ENCODE data around the gene BANP.
"Not testable (repeated sequence)": the region's sequence is repeated elsewhere in the genome, so short reads cannot be mapped to it uniquely, and the experiment has no call there.

BANP gene

DNA sequence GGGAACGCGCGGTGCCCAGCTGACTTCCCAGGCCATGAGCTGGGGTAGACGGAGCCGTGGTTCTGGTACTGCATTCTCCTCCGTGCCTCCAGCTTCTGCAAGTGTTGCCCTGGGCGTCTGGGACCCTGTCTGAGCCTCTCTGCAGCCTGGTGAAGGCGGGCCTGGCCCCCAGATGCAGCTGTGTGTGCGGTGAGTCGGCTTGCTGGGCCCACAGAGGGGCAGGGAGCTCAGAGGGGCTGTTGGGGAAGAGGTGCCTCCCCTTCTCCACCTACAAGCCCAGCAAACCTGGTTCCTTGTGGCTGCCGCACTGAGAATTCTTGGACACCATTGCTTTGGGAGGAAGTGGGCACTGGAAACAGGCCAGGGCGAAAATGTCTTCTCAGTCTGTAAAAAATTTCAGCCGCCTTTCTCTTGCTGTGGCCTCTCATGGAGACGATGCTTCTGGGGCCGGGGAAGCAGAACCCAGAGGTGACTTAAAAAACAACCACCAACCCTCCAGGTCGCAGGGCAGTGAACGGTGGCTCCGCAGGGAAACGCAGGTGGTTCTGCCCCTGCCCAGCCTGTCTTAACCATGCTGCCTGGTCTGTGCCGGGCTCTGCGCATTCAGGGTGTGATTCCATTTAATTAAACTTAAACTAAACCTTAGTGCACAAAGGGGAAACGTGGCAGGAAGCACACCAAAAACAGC, 163.5 kb downstream of the BANP start:
- H3K4me3 ChIP-seq; H3K27me3 ChIP-seq (ENCODE audit: low read depth); H3K4me1 ChIP-seq; in situ Hi-C loops (cut with MboI; ENCODE audit: low sequenced_read_pairs); H3K36me3 ChIP-seq (replicated peaks); H3K9me3 ChIP-seq; DNase-seq (ENCODE audit: low spot score in 2 of 2): not testable (repeated sequence)

DNA sequence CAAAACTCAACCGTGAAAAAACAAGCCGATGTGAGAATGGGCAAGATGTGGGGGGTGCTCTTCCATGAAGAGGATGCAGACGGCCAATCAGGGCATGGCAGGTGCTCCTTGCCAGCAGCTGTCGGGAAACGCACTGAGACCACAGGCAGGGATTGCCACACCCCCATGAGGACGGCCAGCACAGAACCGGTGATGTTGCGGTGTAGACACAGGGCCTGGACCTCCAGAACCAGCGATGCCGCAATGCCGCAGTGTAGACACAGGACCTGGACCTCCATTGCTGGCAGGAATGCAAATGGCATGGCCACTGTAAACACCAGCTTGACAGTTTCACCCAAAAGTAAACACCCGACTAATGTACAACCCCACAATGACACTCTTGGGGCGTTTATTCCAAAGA, 164.9 kb downstream of the BANP start:
- Histone ChIP-seq H3K9me3 (no peaks in the 10 kb centered on the region), H3K36me3 (replicated peaks) (no peaks in the 10 kb centered on the region), H3K4me1 (no peaks in the 10 kb centered on the region), H3K27me3 (ENCODE audit: low read depth) (no peaks in the 10 kb centered on the region), H3K4me3 (no peak overlapping the region)
- no peak for DNase-seq (ENCODE audit: low spot score in 2 of 2)
- in situ Hi-C loops (cut with MboI; ENCODE audit: low sequenced_read_pairs) = no loop called here

DNA sequence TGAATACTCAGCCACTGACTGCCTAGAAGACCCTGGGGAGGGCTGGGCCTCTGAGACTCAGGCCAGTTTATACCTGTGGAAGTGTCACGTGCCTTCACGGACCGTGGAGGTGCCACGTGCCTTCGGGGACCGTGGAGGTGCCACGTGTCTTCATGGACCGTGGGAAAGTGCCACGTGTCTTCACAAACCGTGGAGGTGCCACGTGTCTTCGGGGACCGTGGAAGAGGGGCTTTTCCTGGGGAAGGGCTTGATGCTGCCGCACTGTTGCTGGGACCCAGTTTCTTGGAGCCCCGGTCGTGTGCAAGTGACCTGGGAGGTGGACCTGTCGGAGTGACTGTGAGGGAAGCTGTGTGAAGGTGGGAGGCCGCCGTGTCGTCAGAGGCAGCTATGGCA, 166.2 kb downstream of the BANP start:
- in situ Hi-C loops (cut with MboI; ENCODE audit: low sequenced_read_pairs) = no loop called here
- no peaks in the 10 kb centered on the region for H3K4me1 ChIP-seq

DNA sequence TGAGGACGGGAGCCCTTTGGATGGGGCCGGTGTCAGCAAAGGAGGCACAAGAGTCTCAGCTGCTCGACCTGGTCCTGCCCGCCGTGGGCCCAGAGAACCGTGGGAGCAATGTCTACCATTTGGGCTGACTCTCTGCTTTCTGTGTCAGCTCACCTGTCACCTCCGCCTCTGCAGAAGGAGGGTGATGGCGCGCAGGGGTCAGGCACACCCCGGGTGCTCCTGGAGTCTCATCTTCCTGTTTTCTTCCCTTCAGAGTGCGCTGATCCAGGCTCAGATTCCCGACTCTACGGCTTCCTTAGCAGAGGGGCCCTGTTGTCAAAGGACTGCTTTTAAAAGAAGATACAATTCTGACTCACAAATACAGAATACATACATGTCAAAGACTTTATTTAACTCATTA, 167.1 kb downstream of the BANP start:
- H3K27me3 ChIP-seq (ENCODE audit: low read depth) = no peaks in the 10 kb centered on the region
- in situ Hi-C loops (cut with MboI; ENCODE audit: low sequenced_read_pairs) = no loop called here

More for the DNA sequence above, 166.2 kb downstream of the BANP start:
- no peak for DNase-seq (ENCODE audit: low spot score in 2 of 2)
- Histone ChIP-seq H3K27me3 (ENCODE audit: low read depth) (no peaks in the 10 kb centered on the region), H3K9me3 (no peaks in the 10 kb centered on the region), H3K4me3 (no peak overlapping the region), H3K36me3 (replicated peaks) (no peaks in the 10 kb centered on the region)

DNA sequence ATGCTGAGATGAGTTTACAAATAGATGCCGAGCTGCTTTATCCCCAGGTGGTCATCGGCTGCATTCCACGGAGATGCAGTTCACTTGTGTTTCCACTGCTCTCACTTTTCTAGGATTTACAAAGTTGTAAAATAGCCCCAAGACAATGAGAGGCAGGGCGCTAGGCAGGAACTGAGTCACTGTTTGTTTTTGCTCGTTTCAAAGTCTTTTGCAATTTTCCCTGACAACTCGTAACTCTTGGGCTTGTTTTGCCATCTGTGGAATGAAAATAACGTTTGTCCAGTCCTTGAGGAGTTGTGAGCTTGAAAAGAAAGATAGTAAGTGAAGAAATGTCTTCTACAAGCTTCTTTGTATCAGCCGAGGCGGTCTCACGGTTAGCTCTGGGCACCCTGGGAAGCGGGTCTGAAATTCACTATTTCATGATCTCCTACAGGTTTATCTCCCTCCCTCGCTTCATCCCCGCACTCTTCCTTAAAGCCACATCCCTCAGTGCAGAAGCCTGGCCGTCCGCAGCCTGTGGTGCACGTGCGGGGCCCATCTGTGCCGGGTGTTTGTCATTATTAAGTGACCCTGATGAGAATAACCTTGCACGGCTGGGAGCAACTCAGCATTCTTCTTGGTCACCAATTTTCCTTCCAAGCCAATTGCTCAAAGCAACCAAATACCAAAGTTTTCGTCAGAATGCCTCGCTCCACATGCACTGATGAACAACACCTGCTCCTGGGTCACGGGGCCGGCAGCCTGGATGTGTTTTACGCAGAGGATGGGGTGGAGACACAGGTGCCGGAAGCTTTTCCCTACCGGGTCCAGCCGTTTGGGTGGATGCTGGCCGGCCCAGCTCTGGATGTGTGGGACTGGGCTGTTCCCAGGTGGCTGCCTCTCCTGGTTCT, 167.9 kb downstream of the BANP start:
- H3K4me1 ChIP-seq; H3K27me3 ChIP-seq (ENCODE audit: low read depth); H3K4me3 ChIP-seq; H3K9me3 ChIP-seq; DNase-seq (ENCODE audit: low spot score in 2 of 2); H3K36me3 ChIP-seq (replicated peaks); in situ Hi-C loops (cut with MboI; ENCODE audit: low sequenced_read_pairs): not testable (repeated sequence)

More for the DNA sequence above, 167.1 kb downstream of the BANP start:
- Histone ChIP-seq H3K36me3 (replicated peaks) (no peaks in the 10 kb centered on the region), H3K9me3 (no peaks in the 10 kb centered on the region), H3K4me1 (no peaks in the 10 kb centered on the region), H3K4me3 (no peak overlapping the region)
- no peak for DNase-seq (ENCODE audit: low spot score in 2 of 2)

DNA sequence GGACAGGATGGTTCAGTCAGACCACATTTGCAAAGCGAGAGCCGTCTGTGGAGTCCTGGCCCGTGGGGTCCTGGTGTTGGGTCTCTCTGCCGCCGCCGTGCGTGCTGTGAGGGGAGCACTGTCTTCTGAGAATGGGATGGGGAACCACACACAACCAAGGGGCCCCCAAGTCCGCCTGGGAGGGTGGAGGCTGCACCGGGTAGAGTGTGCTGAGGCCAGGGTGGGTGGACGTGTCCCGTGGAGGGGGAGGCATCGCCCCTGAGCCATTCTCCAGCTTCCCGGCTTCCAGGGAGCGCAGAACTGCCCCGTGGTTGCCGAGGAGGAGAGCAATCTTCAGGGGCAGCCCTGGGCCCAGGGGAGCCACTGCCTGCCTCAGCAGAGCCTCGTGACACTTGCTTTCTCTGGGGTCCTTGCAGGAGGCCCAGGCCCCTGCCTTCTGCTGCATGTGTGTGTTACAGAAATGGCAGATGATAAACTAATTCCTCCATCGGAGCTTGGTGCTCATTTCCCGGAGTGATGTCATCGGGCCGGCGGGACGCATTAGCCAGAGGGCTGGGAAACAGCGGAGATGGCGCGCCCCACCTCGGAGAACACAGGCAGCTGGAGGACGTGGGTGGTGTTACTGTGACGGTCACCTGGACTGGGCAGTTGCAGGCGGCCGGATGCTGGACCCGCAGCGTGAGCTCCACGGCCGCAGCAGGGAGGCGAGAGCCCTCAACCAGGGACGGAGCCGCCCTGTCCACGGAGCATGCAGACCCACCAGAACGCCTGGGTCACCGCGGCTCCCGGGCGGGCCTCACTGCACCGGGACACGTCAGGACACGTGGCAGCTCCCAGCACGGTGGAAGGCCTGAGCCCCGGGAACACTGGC, 168.9 kb downstream of the BANP start:
- H3K9me3 ChIP-seq; H3K36me3 ChIP-seq (replicated peaks); H3K4me1 ChIP-seq; H3K27me3 ChIP-seq (ENCODE audit: low read depth); H3K4me3 ChIP-seq; DNase-seq (ENCODE audit: low spot score in 2 of 2); in situ Hi-C loops (cut with MboI; ENCODE audit: low sequenced_read_pairs): not testable (repeated sequence)

DNA sequence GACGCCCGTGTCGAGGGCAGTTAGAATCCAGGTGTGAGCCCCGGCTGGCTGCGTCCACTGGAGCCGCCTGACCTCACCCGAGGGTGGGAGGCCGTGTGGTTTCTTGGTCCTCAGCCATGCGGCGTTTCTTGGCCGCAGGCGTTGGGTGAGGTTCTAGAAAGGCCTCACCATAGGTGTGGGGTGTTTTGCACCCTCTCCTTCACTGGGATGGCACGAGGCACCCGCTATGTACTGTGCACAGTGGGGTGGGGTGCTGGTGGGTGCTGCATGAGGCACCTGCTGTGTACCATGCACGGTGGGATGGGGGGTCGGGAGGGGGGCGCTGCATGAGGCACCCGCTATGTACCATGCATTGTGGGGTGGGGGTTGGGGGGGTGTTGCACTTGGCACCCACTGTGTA, 169.6 kb downstream of the BANP start:
- Histone ChIP-seq H3K36me3 (replicated peaks) (no peaks in the 10 kb centered on the region), H3K9me3 (no peaks in the 10 kb centered on the region), H3K4me1 (no peaks in the 10 kb centered on the region), H3K4me3 (no peak overlapping the region), H3K27me3 (ENCODE audit: low read depth) (no peaks in the 10 kb centered on the region)
- in situ Hi-C loops (cut with MboI; ENCODE audit: low sequenced_read_pairs) = no loop called here
- no peak for DNase-seq (ENCODE audit: low spot score in 2 of 2)

DNA sequence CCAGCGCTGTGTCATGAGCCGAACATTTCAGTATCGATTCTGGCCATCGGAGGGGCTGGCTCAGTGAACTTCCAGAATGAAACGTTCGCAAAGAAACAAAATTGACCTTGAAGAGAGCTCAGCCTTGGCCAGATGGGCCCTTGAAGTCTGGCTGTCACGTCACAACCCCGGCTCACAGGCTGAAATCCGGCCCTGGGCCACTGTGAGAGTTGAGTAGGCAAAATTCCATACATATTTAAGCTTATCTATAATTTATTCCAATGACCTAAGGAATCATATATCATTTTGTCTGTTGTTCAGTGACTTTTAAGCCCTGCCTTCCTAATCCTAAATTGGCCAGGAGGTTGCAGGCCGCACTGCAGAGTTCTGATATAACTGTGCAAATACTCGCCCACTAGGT, 170.2 kb downstream of the BANP start:
- DNase-seq (ENCODE audit: low spot score in 2 of 2); H3K4me3 ChIP-seq; H3K4me1 ChIP-seq; H3K9me3 ChIP-seq; in situ Hi-C loops (cut with MboI; ENCODE audit: low sequenced_read_pairs); H3K36me3 ChIP-seq (replicated peaks); H3K27me3 ChIP-seq (ENCODE audit: low read depth): not testable (repeated sequence)

DNA sequence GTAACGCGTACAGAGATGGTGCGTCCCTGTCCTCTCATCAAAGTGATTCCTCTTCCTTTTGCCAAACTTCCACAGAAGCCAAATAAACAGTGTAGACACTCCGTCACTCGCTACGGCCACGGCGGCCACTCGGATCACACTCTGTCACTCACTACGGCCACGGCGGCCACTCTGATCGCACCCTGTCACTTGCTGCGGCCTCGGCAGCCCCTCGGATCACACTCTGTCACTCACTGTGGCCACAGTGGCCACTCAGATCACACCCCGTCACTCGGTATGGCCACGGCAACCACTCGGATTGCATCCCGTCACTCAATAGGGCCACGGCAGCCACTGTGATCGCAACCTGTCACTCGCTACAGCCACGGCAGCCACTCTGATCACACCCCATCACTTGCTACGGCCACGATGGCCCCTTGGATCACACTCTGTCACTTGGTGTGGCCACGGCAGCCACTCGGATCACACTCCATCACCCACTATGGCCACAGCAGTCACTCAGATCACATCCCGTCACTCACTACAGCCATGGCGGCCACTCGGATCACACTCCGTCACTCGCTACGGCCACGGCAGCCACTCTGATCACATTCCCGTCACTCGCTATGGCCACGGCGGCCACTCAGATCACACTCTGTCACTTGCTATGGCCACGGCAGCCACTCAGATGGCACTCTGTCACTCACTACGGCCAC, 170.8 kb downstream of the BANP start:
- no peak for DNase-seq (ENCODE audit: low spot score in 2 of 2)
- Histone ChIP-seq H3K4me3 (no peak overlapping the region), H3K9me3 (no peaks in the 10 kb centered on the region), H3K36me3 (replicated peaks) (no peaks in the 10 kb centered on the region), H3K4me1 (no peaks in the 10 kb centered on the region), H3K27me3 (ENCODE audit: low read depth) (no peaks in the 10 kb centered on the region)
- in situ Hi-C loops (cut with MboI; ENCODE audit: low sequenced_read_pairs) = no loop called here

All from HAP-1 (cell line).